ENCODE data around the gene BANP.

Gene BANP

DNA sequence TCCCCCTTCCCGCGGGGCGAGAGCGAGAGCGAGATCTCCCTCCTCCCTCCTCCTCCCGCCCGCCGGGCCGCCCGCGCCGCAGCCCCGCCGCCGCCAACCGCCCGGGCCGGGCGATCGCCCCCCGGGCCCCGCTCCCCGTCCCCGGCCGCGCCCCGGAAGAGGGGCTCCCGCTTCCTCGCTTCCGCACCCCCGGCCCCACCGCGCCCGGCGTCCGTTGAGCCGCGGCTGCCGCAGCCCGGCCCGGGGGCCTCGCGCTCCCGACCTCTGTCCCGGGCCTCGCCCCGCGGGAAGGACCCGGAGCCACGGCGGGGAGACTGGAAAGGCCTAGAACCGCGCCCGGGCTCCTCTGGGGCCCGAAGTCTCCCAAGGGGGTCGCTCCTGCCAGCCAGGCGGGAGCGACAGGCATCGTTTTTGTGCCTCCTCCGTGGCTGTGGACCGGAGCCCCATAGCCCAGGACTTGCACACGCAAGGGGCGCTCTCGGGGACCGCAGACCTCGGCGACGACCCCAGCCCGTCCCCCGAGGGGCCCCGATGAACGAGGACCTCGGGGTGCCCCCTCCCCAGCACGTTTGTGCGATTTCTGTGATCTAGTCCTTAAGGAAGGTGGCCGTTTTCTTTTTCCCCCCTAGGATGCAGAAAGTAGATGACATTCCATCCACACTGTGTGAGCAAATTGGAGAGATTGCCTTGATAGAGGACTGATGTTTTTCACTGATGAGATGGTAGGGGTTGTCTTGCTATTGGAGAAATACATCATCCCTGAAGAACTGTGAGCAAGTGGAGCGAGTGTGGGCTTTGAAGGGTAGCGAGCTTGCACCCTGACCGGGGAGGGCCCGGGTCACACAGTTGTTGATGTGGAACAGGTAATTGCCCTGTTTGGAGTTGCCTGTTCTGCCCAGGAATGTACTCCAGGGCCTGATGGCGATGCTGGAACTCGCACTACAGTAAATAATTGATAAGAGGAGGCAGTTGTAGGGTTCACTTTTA is 611 bp downstream of the BANP start:
- DNase-seq (ENCODE audit: low spot score): peak; percentile 43

GRCh38 chr16:87952751-87953150 is 1.5 kb downstream of the BANP start:
- DNase-seq (ENCODE audit: low spot score): no peak

DNA sequence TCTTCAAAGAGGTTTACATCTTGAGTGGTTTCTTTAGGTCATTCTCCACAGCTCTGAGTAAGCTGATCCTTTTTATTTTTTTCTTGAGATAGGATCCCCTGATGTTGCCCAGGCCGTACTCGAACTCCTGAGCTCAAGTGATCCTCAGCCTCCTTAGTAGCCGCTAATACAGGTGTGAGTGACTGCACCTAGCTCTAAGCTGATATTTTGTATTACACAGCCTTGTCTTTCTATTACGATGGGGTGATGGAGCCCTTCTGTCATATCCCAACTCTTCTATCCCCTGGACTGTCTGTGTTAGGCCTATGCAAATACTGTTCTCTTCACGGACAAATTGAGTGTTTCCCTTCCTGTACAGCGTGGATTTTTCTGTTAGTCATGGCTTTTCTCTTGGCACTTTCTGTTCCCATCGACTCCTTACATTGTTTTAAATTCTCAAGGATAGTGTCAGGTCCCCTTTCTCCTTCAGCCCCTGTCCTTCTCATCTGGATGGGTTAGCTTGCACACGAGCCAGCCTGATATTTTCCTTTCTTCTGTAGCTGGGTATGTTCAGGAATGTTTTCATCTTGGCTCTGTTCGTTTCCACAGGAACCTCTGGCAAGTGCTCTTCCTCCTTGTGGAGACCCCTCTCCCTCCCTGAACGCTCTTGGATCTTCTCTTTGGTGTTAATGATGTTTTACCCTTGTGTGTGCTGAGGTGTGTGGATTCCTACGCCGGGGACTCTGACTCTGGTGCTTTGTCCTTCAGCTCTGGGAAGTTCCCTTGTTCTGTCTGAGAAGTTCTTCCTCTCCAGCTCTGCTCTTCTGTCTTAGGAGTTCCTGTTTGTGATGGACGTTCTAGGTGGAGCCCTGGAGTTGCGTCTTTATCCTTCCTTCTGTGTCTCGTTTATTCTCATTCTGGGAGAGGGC is 2.3 kb downstream of the BANP start:
- DNase-seq (ENCODE audit: low spot score): no peak

DNA sequence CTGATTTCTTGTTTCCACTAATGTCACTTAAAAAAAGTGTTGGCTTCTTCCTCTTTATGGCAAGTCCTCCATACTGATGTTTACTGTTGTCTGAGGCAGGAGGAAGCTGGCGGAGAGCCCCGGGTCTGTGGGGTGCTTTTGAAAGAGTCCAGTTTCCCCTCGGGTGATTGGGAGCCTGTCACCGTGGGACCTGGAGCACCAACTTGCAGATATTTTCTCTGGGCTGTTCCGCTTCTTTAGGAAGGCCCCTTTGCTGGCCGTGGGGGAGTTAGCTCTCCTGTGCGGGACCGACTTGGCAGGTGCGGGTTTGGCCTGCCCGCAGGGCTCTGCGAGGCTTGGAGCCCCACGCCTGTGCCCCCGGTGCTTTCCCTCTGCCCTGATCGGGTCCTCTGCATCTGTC is 3.1 kb downstream of the BANP start:
- no peak for DNase-seq (ENCODE audit: low spot score)

DNA sequence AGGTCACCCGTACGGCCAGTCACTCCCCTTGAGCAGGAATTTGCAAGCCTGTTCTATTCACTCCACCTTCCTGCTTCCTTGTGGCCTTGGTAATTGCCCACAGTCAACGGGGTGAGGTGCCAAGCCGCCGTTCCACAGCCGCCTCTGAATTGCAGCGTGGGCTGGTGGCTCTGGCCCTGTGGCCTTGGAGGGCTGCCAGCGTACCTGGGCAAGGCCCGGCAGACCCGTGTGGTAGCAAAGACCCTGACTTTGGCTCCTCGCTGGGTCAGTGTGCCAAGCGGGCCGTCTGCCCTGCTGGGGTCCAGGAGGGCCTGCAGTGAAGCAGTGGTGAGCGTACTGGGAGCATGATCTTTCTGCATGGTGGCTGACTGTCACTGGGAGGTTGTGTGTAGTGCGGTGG is 3.6 kb downstream of the BANP start:
- DNase-seq (ENCODE audit: low spot score): no peak

GRCh38 chr16:87955302-87956097 is 4.3 kb downstream of the BANP start:
- no peak for DNase-seq (ENCODE audit: low spot score)

DNA sequence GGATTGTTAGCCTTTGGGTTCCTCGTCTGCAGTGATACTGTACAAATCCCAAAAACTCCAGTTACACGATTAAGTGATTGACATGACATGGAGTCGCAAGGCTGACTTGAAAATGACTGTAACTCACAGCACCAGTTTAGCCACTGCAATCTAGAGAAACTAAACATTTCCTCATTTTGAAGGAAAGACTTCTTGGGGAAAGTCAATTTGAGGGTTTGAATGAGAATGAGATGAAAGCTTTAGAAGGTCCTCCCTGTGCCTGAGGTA is 4.8 kb downstream of the BANP start:
- no peak for DNase-seq (ENCODE audit: low spot score)

- DNase-seq (ENCODE audit: low spot score): no peak
Measured at GRCh38 chr16:87956365-87957231, 5.4 kb downstream of the BANP start.

GRCh38 chr16:87957296-87958094 is 6.3 kb downstream of the BANP start:
- DNase-seq (ENCODE audit: low spot score): no peak

DNA sequence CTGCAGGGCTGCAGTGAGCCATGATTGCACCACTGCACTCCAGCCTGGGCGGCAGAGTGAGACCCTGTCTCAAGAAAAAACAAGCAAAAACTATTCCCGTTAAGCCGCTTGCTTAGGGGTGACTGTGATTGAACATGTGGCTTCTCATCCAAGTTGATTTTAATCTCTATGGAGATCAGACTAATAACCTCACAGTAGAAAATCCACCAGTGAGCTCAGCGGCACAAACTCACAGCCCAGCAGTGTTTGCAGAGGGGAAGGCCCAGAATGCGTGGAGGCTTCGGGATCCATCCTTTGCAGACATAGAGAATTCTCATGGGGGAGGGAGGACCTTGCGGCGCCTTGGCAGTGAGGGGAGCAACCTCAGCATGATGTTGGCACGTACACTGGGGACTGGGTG is 7.4 kb downstream of the BANP start:
- no peak for DNase-seq (ENCODE audit: low spot score)

DNA sequence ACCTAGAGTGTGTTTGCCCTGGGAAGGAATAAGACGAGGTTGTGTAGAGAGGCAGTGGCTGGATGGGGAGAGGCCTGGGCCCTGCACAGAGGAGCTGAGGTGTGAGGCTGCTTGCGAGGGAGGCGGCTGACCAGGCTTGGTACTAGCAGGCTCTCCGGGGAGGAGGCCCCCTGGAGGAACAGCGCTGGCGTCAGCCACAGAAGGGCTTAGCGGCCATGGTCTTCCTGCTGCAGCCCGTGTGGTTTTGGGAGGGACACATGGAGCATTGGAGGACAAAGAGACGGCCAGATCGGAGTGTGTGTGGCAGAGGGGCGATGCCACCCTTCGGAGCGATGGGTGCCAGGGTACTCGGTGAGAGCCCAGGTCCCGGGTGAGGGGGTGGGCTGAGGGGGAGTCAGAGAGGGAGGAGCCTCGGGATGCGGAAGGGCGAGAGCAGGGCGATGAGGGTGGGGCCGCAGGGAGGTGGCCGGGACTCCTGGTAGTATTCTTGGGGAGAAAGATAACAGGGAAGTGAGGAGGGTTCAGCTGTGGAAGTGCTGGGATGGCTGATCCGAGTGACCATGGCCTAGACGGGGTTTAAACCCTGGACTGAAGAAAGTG is 8.3 kb downstream of the BANP start:
- DNase-seq (ENCODE audit: low spot score): no peak

- no peak for DNase-seq (ENCODE audit: low spot score)
Measured at GRCh38 chr16:87960296-87960695, 9.1 kb downstream of the BANP start.

- DNase-seq (ENCODE audit: low spot score): no peak
Measured at GRCh38 chr16:87960852-87961251, 9.6 kb downstream of the BANP start.

- no peak for DNase-seq (ENCODE audit: low spot score)
Measured at GRCh38 chr16:87961623-87962022, 10.4 kb downstream of the BANP start.

DNA sequence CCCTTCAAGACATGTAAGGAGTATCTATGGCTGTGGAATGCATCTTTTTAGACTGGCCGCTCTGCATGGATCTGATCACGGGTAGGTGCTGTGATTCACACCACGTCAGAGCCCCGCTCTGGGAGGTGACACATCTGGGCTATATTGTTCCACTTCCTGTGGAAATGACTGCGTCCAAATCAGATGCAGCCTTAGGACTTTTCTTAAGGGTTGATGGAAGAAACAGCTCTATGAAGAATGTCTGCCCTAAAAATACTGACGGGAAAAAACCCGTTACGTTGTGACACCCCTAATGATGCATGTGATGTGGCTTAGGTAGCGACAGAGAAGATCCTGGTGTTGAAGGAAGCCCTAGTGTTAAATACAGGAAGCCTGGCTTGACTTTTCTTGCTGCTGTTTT is 12.2 kb downstream of the BANP start:
- peak; percentile 37 for DNase-seq (ENCODE audit: low spot score)

DNA sequence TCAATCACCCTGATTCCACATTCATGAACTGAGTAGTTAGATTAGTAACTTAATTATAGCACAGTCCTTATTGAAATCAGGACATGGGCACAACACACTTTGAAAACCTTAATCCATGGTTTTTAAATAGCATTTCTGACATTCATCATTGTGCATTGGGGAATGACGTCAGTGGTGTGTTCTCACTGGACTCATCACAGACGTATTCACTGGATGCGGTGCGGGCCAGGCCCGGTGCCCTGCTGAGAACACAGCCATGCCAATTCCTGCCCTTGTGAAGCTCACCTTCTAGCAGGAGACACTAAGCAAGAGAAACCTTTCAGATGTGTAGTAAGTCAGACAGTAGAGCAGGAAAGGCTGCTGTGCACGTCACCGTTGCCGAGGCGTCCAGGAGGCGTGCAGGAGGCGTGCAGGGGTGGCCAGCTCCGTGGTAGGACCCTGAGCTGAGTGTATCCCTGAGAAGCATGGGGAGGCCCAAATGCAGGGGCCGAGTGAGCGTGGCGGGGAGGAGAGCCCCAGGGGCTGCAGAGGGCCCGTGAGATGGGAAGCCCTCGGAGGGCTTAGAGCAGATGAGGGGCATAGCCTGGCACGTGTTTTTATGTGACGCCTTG is 12.9 kb downstream of the BANP start:
- DNase-seq (ENCODE audit: low spot score): no peak

- DNase-seq (ENCODE audit: low spot score): no peak
Measured at GRCh38 chr16:87965417-87965816, 14.2 kb downstream of the BANP start.

DNA sequence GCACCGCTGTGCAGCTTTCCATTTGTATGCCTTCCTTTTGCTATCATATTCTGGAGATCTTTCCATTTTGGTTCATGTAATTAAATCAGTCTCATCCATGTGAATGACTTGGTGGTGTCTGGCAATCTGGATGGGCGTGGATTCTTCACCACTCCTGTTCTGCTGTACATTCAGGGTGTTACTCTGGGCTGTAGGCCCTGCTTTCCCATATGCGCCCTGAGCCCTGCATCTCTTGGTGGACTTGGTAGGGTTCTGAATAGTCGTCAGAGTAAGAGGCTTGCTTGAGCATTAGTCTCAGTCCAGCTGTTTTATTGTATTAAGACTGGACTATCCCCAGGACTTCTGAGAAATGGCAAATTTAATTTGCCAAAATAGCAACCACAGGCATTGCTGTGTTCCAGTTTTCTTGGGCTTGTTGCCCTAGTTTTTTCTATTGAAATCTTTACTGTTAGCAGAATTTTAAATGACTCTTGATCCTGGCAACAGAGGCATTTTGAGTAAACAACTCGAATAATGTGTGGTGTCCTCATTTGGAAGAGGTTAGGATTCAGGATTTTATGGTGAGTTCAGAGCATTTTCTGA is 14.9 kb downstream of the BANP start:
- DNase-seq (ENCODE audit: low spot score): peak; percentile 35

DNA sequence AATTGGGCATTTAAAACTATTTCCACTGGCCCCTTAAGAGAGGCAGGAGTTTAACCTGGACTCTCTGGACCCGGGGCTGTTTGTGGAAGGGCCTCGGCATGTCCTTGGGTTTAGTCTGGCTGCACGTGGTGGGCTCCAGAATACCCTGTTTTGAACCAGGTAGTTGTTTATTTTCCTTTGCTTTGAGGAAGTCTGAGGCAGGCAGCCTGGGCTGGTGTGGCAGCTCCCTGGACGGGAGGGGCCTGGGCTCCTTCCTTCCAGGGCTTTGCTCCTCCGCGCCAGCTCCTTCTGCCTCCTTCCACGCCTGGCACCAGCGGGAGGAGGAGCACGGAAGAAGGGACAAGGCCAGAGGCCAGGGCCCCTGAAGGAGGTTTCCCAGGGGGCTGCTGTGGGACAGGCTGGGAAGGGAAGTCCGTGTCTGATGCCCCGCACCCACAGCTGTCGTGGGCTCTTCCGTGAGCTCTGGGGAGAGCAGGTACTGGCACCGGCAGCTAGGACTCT is 15.5 kb downstream of the BANP start:
- DNase-seq (ENCODE audit: low spot score): no peak
